Measurements from ENCODE around the gene CLEC18A.
"Not testable (repeated sequence)": the region's sequence is repeated elsewhere in the genome, so short reads cannot be mapped to it uniquely, and the experiment has no call there.

CLEC18A gene

DNA sequence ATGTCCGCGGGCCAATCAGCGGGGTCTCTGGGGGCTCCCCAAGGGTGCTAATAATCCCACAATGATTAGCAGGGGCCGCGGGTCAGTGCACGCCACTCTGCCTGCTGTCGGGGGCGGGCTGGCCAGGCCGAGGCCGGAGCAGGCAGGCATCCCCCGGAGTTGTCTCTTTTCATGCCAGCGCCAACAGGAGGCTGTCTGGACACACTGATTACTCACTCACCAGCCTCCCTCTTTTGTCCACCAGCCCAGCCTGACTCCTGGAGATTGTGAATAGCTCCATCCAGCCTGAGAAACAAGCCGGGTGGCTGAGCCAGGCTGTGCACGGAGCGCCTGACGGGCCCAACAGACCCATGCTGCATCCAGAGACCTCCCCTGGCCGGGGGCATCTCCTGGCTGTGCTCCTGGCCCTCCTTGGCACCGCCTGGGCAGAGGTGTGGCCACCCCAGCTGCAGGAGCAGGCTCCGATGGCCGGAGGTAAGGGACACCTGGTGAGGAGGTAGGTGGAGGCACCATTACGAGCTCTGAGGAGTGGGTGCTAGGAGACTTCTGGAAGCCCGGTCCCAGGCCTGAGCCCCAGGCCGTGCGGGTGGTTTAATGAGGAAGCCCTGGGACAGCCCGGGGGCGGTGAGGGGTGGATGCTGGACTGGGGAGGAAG, at the start of gene CLEC18A:
Gene CLEC18A, plus strand, starts transcription at position 318 of the 655 bp plus-strand sequence. Its CDS starts 33 bp downstream, at position 351.
- not testable (repeated sequence) for DNase-seq (ENCODE audit: low read depth in 2 of 2)

DNA sequence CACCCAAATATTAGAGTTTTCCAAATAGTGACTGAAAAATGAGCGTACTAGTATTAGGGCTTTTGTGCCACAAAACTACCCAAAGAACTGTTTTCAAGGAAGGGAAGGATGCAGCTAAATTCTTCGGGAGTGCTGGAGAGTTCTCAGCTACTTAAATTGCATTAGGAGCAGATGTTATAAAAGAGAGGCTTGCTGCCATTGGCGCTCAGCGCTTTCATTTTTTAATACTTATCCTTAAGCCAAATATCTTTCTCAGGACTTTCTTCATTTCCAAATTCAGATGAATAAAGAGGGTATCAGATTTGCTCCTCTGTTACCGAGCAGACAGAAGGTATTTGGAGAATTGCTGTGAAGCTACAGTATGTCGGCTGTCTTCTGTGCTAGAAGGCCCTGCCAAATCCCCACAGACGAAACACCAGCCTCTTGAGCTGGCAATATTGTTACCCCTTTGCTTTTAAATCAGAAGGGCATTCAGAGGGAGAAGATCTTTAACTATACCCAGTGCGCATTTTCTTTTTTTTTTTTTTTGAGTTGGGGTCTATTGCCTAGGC, 47.2 kb upstream of the CLEC18A start:
- no peak for DNase-seq (ENCODE audit: low read depth in 2 of 2)

DNA sequence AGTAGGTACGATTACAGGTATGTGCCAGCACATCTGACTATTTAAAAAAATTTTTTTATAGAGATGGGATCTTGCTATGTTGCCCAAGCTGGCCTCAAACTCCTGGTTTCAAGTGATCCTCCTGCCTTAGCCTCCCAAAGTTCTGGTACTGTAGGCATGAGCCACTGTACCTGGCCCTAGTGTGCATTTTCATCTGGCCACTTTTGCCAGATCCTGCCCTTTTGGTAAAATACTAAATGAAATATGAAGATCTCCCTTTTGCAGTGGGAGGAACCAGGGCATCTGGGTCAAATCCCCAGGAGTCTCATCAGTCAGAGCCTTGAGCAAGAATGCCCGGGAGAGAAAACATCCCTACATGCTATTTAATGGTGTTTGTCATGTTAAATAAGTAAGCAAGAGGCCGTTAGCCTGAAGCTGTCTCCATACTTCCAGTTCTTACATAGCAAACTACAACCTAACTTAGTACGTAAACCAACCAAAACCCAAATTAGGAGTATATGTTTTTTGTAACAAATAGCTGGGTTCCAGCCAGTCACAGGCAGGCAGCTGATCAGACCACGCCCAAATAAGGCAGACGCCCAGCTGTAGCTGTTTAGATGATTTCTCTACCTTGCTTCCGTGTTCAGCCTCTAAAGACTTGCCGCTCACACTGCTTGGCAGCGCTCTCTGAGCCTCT, 46.5 kb upstream of the CLEC18A start:
- DNase-seq (ENCODE audit: low read depth in 2 of 2) = no peak

DNA sequence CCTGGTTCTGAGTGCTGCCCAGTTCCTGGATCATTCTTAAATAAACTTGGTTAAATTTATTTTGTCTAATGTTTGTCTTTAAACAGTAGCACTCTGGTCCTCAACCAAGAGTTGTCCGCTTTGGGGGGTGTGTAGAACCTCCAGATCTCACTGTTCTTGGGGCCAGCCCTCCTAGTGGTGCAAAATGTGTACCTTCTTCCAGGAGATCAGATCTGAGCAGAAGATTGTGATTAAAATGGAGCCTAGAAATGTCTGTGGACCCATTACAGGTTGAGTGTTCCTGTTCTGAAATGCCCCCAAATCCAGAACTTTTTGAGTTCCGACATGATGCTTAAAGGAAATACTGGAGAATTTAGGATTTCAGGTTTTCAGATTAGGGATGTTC, 46.0 kb upstream of the CLEC18A start:
- no peak for DNase-seq (ENCODE audit: low read depth in 2 of 2)

GRCh38 chr16:69906838-69907401, 44.2 kb upstream of the CLEC18A start:
- no peak for DNase-seq (ENCODE audit: low read depth in 2 of 2)

DNA sequence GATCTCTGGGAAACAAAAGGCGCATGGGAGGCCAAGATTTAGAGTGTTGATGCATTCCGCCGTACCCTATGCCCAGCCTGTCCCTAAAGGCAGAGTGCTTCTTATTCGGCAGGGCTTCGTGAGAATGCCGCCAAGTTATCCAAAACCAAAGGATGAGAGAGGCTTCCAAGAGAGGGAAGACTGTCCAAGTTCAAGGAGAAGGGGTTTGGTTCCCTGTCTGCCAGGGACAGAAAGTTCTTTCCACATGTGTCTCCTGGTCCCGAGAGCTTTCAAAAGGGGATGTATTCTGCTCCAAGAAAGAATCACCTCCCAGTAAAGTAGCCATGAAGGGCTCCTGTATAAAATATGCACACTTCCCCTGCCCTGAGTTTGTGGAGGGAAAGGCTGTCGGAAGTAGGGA, 42.1 kb upstream of the CLEC18A start:
- no peak for DNase-seq (ENCODE audit: low read depth in 2 of 2)

- no peak for DNase-seq (ENCODE audit: low read depth in 2 of 2)
These were observed 41.4 kb upstream of the CLEC18A start for GRCh38 chr16:69909760-69910159.

GRCh38 chr16:69910964-69911363, 40.2 kb upstream of the CLEC18A start:
- DNase-seq (ENCODE audit: low read depth in 2 of 2) = no peak

DNA sequence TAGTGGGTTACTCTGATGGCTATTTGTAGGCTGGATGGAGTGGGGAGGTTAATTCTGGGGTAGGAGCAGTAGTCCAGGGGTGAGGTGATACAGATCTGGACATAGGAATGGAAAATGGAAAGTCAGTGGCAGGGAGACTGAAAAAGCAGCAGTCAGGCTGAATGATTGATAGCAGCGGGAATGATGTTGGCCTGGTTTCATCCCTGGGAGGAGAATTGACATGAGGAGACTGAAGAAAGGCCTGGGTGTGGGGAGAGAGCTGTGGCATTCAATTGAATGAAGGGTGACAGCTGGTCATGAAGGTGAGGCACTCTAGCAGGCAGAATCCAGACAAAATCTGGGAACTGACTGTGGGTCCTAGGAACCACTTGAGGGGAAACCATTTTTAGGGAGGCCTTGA, 34.7 kb upstream of the CLEC18A start:
- no peak for DNase-seq (ENCODE audit: low read depth in 2 of 2)

DNA sequence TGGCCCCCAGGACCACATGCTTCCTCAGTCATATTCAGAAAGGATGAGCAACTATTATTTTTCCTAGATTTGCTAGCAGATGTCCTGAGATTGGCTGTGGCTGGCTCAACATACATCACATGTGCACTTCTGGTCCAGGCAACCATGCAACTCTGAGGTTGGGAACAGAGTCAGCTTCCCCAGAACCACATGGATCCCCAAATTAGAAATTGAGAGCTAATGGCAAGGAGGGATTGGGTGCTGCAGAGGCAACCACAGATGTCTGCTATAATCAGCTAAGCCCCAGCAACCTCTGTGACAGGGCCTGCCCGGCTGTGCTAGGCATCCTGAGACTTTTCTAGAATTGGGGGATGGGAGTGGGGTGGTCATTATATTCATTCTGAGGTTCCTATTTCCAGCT, 33.8 kb upstream of the CLEC18A start:
- DNase-seq (ENCODE audit: low read depth in 2 of 2) = no peak

DNA sequence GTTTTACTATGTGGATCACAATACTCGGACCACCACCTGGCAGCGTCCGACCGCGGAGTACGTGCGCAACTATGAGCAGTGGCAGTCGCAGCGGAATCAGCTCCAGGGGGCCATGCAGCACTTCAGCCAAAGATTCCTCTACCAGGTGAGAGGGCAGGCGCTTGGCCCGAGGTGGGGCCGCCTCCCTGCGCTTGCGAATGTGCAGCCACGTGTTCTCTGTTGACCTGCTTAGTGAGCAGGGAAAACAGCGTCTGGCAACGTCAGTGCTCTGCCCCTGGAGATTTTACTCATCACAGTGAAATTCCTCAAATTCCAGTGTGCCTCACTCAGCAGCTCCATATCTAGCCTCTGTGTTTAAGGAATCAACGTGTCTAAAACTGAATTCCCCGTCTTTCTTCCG, 33.4 kb upstream of the CLEC18A start:
- no peak for DNase-seq (ENCODE audit: low read depth in 2 of 2)

- no peak for DNase-seq (ENCODE audit: low read depth in 2 of 2)
These were observed 32.9 kb upstream of the CLEC18A start for GRCh38 chr16:69918241-69918640.

DNA sequence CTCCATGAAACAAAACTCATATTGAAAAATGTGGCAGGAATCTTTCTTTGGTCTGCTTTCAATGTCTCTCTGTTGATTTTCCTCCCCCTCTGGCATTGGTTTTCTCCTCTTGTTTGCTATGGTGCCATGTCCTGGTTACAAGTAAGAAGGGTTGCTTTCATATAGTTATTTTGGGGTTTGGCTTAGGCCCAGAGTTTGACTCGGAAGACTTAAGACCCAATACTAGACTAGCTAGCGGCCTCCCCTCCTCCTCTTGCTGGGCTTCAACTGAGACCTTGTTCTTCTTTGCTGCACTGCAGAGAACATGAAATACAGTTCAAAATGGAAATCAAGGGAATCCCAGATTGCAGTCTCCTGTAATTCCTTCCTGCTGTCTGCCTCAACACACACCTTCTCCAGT, 30.0 kb upstream of the CLEC18A start:
- no peak for DNase-seq (ENCODE audit: low read depth in 2 of 2)

- DNase-seq (ENCODE audit: low read depth in 2 of 2) = no peak
These were observed 28.9 kb upstream of the CLEC18A start for GRCh38 chr16:69922200-69922599.

DNA sequence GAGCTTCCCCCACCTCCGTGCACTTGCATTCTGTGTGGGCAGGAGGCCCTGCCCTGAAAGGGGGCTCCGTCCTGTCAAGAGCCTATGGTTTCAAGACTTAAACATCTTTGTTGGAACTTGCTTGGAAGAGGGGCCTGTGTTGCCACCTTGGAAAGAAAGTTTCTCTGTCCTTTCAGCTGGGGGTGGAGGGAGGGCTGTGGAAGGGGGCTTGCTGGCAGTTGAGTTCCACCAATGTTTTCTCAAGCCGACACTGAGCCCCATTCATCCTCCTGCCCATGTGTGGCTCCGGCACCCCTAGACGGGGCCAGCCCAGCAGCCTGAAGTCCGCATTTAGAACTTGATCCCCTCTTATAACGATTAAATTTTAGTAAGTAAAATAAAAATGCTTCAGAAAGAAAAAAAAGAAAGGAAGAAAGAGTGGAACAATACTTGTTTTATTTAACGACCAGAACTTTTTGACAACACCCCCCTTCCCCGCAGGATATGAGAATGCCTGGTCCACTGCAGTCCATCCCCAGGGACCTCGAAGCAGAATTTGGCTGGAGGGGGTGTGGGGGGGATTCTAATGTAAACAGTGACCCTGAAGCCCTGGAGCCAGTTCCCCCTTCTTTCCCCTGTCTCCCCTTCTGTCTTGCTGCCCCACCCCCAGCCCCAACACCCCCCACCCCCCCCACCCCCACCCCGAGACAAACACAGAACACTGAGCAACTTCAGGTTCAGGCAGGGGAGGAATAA, 26.9 kb upstream of the CLEC18A start:
- DNase-seq (ENCODE audit: low read depth in 2 of 2) = no peak

- DNase-seq (ENCODE audit: low read depth in 2 of 2) = no peak
These were observed 26.4 kb upstream of the CLEC18A start for GRCh38 chr16:69924777-69925191.

DNA sequence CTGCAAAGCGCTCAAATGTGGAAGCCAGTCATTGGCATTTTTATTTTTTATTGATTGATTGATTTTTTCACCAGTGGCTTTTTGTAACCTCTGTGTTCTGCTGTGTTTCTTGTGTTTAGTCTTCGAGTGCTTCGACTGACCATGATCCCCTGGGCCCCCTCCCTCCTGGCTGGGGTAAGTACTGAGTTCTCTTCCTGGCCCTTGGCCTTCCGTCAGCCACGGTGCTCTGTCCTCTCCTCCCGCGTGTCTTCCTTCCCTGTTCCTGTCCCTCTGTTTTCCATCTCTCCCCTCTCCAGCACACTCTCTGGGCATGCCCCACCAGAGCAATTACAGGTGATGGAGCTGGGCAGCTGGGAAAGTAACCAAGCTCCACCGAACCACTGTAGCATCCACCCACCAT, 25.8 kb upstream of the CLEC18A start:
- no peak for DNase-seq (ENCODE audit: low read depth in 2 of 2)

- DNase-seq (ENCODE audit: low read depth in 2 of 2) = no peak
These were observed 24.9 kb upstream of the CLEC18A start for GRCh38 chr16:69926241-69926640.

DNA sequence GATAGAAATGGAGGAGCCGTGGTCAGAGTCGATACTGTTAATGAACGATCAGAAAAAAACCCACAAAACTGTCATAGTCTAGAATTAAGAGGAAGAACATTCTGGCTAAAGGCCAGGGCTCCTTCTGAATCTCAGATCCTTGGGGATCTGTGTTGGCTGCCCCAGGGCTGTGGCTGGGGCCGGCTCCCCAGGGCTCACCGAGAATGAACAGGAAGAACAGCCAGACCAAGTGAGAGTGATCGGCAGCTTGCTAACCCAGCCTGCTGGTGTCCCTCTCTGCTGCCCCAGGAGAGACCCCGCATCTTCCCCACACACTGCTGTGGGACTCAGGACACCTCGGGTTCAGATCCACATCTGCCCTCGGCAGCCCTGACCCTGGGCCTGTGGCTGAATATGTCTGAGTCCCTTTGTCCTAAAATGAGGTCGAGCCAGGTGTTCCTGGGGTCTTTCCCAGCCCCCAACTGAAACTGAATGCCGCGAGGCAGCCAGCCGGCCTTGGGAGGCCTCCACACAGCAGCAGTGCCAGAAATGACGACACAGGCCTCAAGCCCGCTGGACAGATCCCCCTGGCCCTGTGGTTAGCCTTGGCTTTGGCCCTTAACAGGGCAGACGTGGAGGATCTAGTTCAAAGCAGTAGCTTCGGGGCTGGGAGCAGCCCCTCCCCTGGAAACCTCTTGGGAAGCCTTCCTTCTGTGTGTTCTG, 23.9 kb upstream of the CLEC18A start:
- DNase-seq (ENCODE audit: low read depth in 2 of 2) = no peak

DNA sequence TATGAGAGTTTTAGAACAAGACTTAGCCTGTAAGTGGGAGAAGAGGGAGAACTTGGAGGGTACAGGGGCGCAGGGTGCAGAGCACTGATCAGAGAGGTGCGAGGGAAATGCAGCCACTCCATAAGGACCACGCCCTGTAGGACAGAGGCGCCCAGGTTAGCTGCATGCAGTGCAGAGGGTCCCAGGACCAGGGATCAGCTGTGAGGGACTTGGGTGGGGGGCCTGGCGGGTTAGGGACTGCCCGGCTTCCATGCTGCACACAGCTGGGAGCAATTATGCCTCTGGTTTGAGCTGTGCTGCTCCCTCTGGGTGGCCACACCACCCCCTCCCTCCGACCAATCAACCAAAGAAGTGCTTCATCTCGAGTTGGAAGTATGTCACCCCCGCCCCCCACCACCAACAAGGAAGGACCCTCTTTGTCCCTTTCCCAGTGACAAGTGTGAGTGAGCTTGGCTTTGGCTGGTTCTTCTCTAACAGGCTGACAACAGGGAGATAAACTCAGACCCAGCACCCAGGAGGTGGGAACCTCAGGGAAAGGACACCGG, 22.2 kb upstream of the CLEC18A start:
- no peak for DNase-seq (ENCODE audit: low read depth in 2 of 2)

DNA sequence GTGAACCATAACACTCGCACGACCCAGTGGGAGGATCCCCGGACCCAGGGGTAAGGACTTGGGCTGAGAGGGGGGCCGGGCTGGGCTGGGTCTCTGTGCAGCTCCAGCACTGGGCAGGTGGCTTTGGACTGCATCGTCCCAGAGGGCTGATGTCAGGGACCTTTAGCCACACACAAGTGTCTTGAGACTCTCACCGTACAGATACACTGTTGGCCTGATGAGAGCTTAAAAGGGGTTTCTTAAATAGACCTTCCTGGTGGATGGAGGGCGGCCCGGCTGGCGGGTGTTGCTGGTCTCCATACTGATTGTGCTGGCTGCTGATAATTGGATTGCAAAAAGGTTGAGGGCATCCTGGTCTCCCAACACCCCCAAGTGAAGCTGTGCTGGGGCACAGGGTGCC, 21.7 kb upstream of the CLEC18A start:
- no peak for DNase-seq (ENCODE audit: low read depth in 2 of 2)
